CMK (cell line): ENCODE results near the gene ZNF559.

ENCODE experiments used
- DNase-seq: peaks from one replicate; pipeline ENCODE4 v3.0.0-alpha.2; 2010; ENCODE audit warnings: low read depth

ZNF559 gene

GRCh38 chr19:9354651-9355050 lies 30.7 kb downstream of the ZNF559 start:
- DNase-seq: no peak

DNA sequence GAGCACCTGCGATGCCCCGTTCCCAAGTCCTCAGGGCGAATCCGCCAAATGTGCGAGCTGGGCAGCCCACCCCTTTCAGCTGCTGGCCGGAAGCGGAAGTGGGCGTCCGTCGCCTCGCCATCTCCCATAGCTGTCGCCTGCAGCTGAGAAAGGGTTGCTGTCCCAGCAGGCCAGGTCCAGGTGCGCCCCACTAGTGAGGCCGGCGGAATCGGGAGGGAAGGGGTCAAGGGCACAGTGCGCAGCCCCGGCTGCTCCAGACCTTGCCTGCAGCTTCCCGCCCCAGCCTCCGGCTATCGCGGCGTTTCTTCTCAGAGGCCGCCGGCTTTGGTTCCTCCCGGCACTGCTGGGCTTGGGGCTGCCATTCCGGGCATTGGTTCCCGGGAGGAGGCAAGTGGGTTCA lies 38.9 kb downstream of the ZNF559 start, which contains the start of gene ZNF177:
ZNF177 (plus strand) TSS at position 109 of the 400 bp plus-strand sequence. CDS start 15,299 bp downstream, outside the sequence.
- DNase-seq: no peak

GRCh38 chr19:9370738-9371619 lies 47.0 kb downstream of the ZNF559 start:
- no peak for DNase-seq

GRCh38 chr19:9381361-9381785 lies 57.4 kb downstream of the ZNF559 start:
- DNase-seq: no peak
